AG10803 (cell line): ENCODE measurements around the gene GABPA.

ENCODE experiments used
- DNase-seq: peaks from one replicate; pipeline ENCODE4 v3.0.0; 2010; ENCODE audit warnings: low read depth
- H3K4me3 ChIP-seq: 2 replicates; pipeline ENCODE4 v1.5.1; 2011; ENCODE audit warnings: mild to moderate bottlenecking, low read length, control low read depth
- TF ChIP-seq, protein P1 (sequence below): conservative IDR thresholded peaks from 2 replicates; pipeline ENCODE4 v1.5.1; 2011; ENCODE audit warnings: mild to moderate bottlenecking, low read length, control low read depth, inconsistent platforms

The GABPA gene

DNA sequence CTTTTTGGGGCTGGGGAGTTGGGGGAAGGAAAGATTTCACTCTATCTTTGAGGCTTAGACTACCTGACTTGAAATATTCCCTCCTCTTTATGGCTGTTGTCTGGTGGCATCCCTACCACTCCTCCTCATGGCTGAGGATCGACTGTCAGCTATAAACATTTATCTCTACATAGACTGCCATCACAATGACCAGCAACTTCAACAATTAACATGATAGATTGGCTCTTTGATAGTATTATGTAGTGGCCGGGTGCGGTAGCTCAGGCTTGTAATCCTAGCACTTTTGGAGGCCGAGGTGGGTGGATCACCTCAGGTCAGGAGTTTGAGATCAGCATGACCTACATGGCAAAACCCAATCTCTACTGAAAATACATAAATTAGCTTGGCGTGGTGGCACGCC lies 72.4 kb downstream of the GABPA start:
- DNase-seq, result no peak
- TF ChIP-seq, protein P1, sequence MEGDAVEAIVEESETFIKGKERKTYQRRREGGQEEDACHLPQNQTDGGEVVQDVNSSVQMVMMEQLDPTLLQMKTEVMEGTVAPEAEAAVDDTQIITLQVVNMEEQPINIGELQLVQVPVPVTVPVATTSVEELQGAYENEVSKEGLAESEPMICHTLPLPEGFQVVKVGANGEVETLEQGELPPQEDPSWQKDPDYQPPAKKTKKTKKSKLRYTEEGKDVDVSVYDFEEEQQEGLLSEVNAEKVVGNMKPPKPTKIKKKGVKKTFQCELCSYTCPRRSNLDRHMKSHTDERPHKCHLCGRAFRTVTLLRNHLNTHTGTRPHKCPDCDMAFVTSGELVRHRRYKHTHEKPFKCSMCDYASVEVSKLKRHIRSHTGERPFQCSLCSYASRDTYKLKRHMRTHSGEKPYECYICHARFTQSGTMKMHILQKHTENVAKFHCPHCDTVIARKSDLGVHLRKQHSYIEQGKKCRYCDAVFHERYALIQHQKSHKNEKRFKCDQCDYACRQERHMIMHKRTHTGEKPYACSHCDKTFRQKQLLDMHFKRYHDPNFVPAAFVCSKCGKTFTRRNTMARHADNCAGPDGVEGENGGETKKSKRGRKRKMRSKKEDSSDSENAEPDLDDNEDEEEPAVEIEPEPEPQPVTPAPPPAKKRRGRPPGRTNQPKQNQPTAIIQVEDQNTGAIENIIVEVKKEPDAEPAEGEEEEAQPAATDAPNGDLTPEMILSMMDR, result no peak
- H3K4me3 ChIP-seq, result no peak overlapping the region

DNA sequence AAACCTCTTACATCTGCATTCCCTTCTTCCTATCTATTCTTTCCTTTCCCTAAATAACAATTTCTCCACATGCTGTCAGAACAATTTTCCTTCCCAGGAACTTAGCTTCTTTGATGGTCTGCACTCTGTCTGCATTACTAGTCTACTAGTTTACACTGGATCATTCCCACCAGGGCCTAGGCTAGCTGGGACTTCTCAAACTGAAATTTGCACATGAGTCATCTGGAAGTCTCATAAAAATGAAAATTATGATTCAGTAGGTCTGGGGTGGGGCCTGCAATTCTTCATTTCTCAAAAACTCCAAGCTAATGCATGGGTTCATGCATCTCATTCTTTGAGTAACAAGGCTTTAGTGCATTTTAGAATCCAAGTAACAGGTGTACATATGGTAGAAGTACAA lies 74.2 kb downstream of the GABPA start:
- TF ChIP-seq, protein P1, result no peak
- no peak overlapping the region for H3K4me3 ChIP-seq
- DNase-seq, result no peak

DNA sequence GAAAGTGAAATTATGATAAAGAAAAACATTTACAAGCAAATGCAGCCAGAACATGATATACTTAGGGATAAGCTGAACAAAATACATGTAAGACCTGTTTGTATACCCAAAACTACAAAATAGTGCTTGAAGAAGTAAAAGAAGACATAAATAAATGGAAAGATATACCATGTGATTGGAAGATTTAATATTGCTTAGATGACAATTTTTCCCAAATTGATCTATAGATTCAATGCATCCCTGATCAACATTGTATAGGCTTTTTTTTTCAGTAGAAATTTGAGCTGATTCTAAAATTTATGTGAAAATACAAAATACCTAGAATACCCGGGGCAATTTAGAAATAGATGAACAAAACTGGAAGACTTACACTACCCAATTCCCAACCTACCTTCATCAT lies 76.4 kb downstream of the GABPA start:
- no peak for DNase-seq
- H3K4me3 ChIP-seq, result no peak overlapping the region
- TF ChIP-seq, protein P1, result no peak

GRCh38 chr21:25813917-25814316 lies 79.1 kb downstream of the GABPA start:
- TF ChIP-seq, protein P1, result no peak
- no peak overlapping the region for H3K4me3 ChIP-seq
- no peak for DNase-seq

DNA sequence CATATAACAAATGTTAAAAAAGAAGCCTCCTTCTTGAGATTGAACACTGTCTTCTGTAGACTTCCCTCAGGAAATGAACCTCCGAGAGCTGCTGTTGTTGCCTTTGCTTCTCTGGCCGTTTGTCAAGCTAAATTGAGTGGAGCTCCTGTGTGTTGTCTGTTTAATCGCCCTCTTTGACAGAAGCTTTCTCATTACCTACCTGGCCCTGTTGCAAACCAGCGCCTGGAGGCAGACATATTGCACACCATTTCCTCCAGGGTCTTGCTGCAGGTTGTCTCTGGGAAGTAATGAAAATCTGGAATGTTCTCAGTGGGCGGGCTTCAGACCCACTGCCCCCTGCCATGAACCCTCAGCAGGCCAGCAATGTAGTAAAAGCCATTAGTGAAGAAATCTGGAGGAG lies 83.3 kb downstream of the GABPA start:
- no peak overlapping the region for H3K4me3 ChIP-seq
- TF ChIP-seq, protein P1, result no peak
- no peak for DNase-seq

GRCh38 chr21:25818551-25818950 lies 83.8 kb downstream of the GABPA start:
- no peak for DNase-seq
- H3K4me3 ChIP-seq, result no peak overlapping the region
- TF ChIP-seq, protein P1, result no peak
